Esophagus squamous epithelium (tissue), 4 donors: ENCODE measurements around the gene MIF4GD.
"Not testable (repeated sequence)": the region's sequence is repeated elsewhere in the genome, so short reads cannot be mapped to it uniquely, and the experiment has no call there.

Experiments
- POLR2A ChIP-seq, 4 donors: fragments of 450-650 bp; IDR thresholded peaks; one replicate each; pipeline ENCODE4 v1.6.1; 2017; ENCODE audit warnings: antibody characterized with exemption in 4 of 4, mild to moderate bottlenecking in 4 of 4, moderate library complexity in 3 of 4
- TF ChIP-seq, protein P1 (sequence below), 6 experiments: fragments of 450-650 bp in 4 of 6; fragments of 200-600 bp in 2 of 6; sonication (generic) in 2 of 6; IDR thresholded peaks; one replicate each; pipeline ENCODE4 v1.5.1; 2016 to 2019; ENCODE audit warnings: antibody characterized with exemption in 6 of 6, mild to moderate bottlenecking in 4 of 6, moderate library complexity in 4 of 6

DNA sequence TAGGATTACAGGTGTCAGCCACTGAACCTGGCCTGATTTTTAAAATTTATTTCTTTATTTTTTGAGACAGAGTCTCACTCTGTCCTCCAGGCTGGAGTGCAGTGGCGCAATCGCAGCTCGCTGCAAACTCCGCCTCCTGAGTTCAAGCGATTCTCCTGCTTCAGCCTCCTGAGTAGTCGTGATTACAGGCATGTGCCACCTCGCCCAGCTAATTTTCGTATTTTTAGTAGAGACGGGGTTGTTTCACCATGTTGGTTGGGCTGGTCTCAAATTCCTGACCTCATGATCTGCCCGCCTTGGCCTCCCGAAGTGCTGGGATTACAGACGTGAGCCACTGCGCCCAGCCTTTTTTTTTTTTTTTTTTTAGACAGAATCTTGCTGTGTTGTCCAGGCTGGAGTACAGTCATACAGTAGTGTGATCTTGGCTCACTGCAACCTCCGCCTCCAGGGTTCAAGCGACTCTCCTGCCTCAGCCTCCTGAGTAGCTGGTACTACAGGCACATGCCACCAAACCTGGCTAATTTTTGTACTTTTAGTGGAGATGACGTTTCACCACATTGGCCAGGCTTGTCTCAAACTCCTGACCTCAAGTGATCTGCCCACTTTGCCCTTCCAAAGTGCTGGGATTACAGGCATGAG, 21.9 kb upstream of the MIF4GD start:
- TF ChIP-seq, protein P1, sequence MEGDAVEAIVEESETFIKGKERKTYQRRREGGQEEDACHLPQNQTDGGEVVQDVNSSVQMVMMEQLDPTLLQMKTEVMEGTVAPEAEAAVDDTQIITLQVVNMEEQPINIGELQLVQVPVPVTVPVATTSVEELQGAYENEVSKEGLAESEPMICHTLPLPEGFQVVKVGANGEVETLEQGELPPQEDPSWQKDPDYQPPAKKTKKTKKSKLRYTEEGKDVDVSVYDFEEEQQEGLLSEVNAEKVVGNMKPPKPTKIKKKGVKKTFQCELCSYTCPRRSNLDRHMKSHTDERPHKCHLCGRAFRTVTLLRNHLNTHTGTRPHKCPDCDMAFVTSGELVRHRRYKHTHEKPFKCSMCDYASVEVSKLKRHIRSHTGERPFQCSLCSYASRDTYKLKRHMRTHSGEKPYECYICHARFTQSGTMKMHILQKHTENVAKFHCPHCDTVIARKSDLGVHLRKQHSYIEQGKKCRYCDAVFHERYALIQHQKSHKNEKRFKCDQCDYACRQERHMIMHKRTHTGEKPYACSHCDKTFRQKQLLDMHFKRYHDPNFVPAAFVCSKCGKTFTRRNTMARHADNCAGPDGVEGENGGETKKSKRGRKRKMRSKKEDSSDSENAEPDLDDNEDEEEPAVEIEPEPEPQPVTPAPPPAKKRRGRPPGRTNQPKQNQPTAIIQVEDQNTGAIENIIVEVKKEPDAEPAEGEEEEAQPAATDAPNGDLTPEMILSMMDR (IDR thresholded peaks at IDR 0.05) = not testable (repeated sequence)
- TF ChIP-seq POLR2A (IDR thresholded peaks at IDR 0.05) = not testable (repeated sequence)
